Mucosa of rectum (tissue), 2 donors: Measurements from ENCODE around the gene PDE4D.

Source experiments
- H3K27ac ChIP-seq, 2 donors: one replicate each; pipeline ENCODE4 v1.7.0; 2013; ENCODE audit warnings: inconsistent platforms in 2 of 2, low read depth in 2 of 2, low read length in 2 of 2
- H3K27me3 ChIP-seq, 2 donors: one replicate each; pipeline ENCODE4 v1.7.0; 2013; ENCODE audit warnings: low read length in 2 of 2; ENCODE audit not compliant: control insufficient read depth in 2 of 2, insufficient read depth in 2 of 2
- H3K36me3 ChIP-seq, 2 donors: one replicate each; pipeline ENCODE4 v1.7.0; 2013; ENCODE audit warnings: low read length in 2 of 2; ENCODE audit not compliant: control insufficient read depth in 2 of 2, insufficient read depth in 2 of 2
- H3K4me1 ChIP-seq, 2 donors: one replicate each; pipeline ENCODE4 v1.7.0; 2013; ENCODE audit warnings: low read length in 2 of 2, mild to moderate bottlenecking in 1 of 2; ENCODE audit not compliant: control insufficient read depth in 2 of 2, insufficient read depth in 2 of 2
- H3K4me3 ChIP-seq, 2 donors: one replicate each; pipeline ENCODE4 v1.7.0; 2013; ENCODE audit warnings: low read length in 2 of 2
- H3K9ac ChIP-seq, 2 donors: one replicate each; pipeline ENCODE4 v1.7.0; 2013; ENCODE audit warnings: low read length in 2 of 2, low read depth in 1 of 2, mild to moderate bottlenecking in 1 of 2
- H3K9me3 ChIP-seq, 2 donors: one replicate each; pipeline ENCODE4 v1.7.0; 2013; ENCODE audit warnings: low read length in 2 of 2; ENCODE audit not compliant: control insufficient read depth in 2 of 2
- donor health status: healthy.
- donor health status: Normal muscosa, but diverticular disease.

Gene PDE4D

GRCh38 chr5:59500014-59500413, 393.5 kb downstream of the PDE4D start:
- no peaks in the 10 kb centered on the region for H3K27me3 ChIP-seq
- H3K9ac ChIP-seq = no peak overlapping the region
- H3K27ac ChIP-seq = no peak overlapping the region
- no peaks in the 10 kb centered on the region for H3K9me3 ChIP-seq
- H3K4me3 ChIP-seq = no peak overlapping the region
- no peaks in the 10 kb centered on the region for H3K4me1 ChIP-seq
- H3K36me3 ChIP-seq = peaks cover 0 to 4% of the 10 kb centered on the region in 2 donors

- Histone ChIP-seq H3K27me3 (no peaks in the 10 kb centered on the region), H3K4me1 (no peaks in the 10 kb centered on the region)
These were observed 396.3 kb downstream of the PDE4D start for GRCh38 chr5:59497207-59497606.

GRCh38 chr5:59496524-59497134, 396.9 kb downstream of the PDE4D start:
- no peak overlapping the region for H3K27ac ChIP-seq
- no peak overlapping the region for H3K4me3 ChIP-seq
- H3K27me3 ChIP-seq = no peaks in the 10 kb centered on the region
- H3K9ac ChIP-seq = no peak overlapping the region
- H3K36me3 ChIP-seq = peaks cover 0 to 4% of the 10 kb centered on the region in 2 donors
- no peaks in the 10 kb centered on the region for H3K4me1 ChIP-seq
- H3K9me3 ChIP-seq = no peaks in the 10 kb centered on the region

More at GRCh38 chr5:59497207-59497606, 396.3 kb downstream of the PDE4D start:
- peaks cover 0 to 4% of the 10 kb centered on the region in 2 donors for H3K36me3 ChIP-seq
- H3K9me3 ChIP-seq = no peaks in the 10 kb centered on the region
- no peak overlapping the region for H3K27ac ChIP-seq
- H3K4me3 ChIP-seq = no peak overlapping the region
- no peak overlapping the region for H3K9ac ChIP-seq

GRCh38 chr5:59491945-59492344, 401.6 kb downstream of the PDE4D start:
- Histone ChIP-seq H3K27ac (no peak overlapping the region), H3K36me3 (peaks cover 0 to 4% of the 10 kb centered on the region in 2 donors), H3K27me3 (no peaks in the 10 kb centered on the region), H3K9me3 (no peaks in the 10 kb centered on the region), H3K4me3 (no peak overlapping the region), H3K4me1 (no peaks in the 10 kb centered on the region), H3K9ac (no peak overlapping the region)

- Histone ChIP-seq H3K4me3 (no peak overlapping the region), H3K27me3 (no peaks in the 10 kb centered on the region), H3K36me3 (no peaks in the 10 kb centered on the region), H3K9ac (no peak overlapping the region), H3K4me1 (no peaks in the 10 kb centered on the region), H3K27ac (no peak overlapping the region), H3K9me3 (no peaks in the 10 kb centered on the region)
These were observed 404.0 kb downstream of the PDE4D start for GRCh38 chr5:59489551-59489950.

GRCh38 chr5:59487772-59488729, 405.5 kb downstream of the PDE4D start:
- no peak overlapping the region for H3K27ac ChIP-seq

GRCh38 chr5:59487068-59487686, 406.3 kb downstream of the PDE4D start:
- no peak overlapping the region for H3K9ac ChIP-seq
- no peaks in the 10 kb centered on the region for H3K9me3 ChIP-seq
- no peaks in the 10 kb centered on the region for H3K36me3 ChIP-seq
- H3K4me1 ChIP-seq = no peaks in the 10 kb centered on the region
- H3K27me3 ChIP-seq = no peaks in the 10 kb centered on the region
- no peak overlapping the region for H3K4me3 ChIP-seq
- no peak overlapping the region for H3K27ac ChIP-seq

More at GRCh38 chr5:59487772-59488729, 405.5 kb downstream of the PDE4D start:
- Histone ChIP-seq H3K4me1 (no peaks in the 10 kb centered on the region), H3K4me3 (no peak overlapping the region), H3K36me3 (no peaks in the 10 kb centered on the region), H3K27me3 (no peaks in the 10 kb centered on the region), H3K9me3 (no peaks in the 10 kb centered on the region), H3K9ac (no peak overlapping the region)

- Histone ChIP-seq H3K36me3 (no peaks in the 10 kb centered on the region), H3K9ac (no peak overlapping the region), H3K4me3 (no peak overlapping the region), H3K27ac (no peak overlapping the region), H3K27me3 (no peaks in the 10 kb centered on the region), H3K4me1 (no peaks in the 10 kb centered on the region), H3K9me3 (no peaks in the 10 kb centered on the region)
These were observed 407.0 kb downstream of the PDE4D start for GRCh38 chr5:59486508-59486907.

GRCh38 chr5:59485629-59486439, 407.7 kb downstream of the PDE4D start:
- Histone ChIP-seq H3K27ac (no peak overlapping the region), H3K27me3 (no peaks in the 10 kb centered on the region), H3K4me1 (no peaks in the 10 kb centered on the region), H3K4me3 (no peak overlapping the region), H3K9me3 (no peaks in the 10 kb centered on the region), H3K9ac (no peak overlapping the region), H3K36me3 (no peaks in the 10 kb centered on the region)
